GM18505 (cell line): ENCODE data around the gene MAD1L1.

Experiments used
- ATAC-seq: cut with Tn5 transposase; IDR thresholded peaks from one replicate; pipeline ENCODE4 v1.9.1; 2021; ENCODE audit not compliant: unreplicated experiment
- POLR2A ChIP-seq: IDR thresholded peaks from 4 replicates; pipeline ENCODE4 v1.6.1; 2011; ENCODE audit warnings: borderline replicate concordance; ENCODE audit not compliant: insufficient read depth, insufficient read length; ENCODE audit errors: extremely low read depth

MAD1L1 gene

GRCh38 chr7:1815051-1815481 lies 417.7 kb downstream of the MAD1L1 start:
- ATAC-seq: no peak
- no peak for TF ChIP-seq POLR2A

GRCh38 chr7:1814089-1814811 lies 418.5 kb downstream of the MAD1L1 start:
- no peak for ATAC-seq
- no peak for TF ChIP-seq POLR2A

GRCh38 chr7:1813394-1814088 lies 419.2 kb downstream of the MAD1L1 start:
- ATAC-seq: no peak
- no peak for TF ChIP-seq POLR2A

DNA sequence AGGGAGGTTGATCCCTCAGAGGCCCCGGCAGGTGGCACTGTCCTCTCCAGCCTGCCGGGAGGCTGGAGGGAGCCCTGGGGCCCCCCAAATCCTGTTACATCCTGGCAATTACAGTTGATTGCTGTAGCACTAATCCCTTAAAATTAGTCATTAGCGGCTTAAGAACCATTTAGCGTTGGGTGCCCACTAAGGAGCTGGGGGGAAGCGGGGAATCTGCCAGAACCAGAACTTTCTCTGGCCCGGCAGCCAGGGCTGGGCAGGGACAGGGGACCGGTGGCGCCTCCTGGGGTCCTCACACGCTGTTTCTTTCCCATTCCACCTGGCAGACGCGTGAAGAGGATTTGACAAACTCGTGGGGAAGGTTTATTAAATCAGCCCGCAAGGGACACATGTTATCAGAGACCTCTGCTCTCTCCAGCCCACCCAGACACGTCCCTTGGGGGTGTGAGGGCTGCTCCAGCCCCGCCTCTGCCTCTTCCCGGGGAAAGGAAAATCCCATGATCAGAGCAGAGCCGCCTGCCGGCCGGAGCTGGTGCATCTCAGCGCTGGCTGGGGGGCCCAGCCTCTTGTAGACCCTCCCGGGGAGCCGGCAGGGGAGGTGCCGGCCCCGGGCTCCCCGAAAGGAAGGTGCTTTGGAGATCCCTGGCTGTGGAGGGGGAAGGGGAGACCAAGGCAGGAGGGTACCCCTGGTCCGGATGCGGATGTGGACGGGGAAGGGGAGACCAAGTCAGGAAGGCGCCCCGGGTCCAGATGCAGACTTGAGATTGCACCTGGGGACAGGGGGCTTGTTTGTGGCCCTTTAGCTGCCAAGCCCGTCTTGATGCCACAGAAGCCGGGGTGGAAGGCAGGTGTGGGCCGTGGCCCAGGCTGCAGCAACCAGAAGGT lies 420.0 kb downstream of the MAD1L1 start:
- ATAC-seq: no peak
- no peak for TF ChIP-seq POLR2A

DNA sequence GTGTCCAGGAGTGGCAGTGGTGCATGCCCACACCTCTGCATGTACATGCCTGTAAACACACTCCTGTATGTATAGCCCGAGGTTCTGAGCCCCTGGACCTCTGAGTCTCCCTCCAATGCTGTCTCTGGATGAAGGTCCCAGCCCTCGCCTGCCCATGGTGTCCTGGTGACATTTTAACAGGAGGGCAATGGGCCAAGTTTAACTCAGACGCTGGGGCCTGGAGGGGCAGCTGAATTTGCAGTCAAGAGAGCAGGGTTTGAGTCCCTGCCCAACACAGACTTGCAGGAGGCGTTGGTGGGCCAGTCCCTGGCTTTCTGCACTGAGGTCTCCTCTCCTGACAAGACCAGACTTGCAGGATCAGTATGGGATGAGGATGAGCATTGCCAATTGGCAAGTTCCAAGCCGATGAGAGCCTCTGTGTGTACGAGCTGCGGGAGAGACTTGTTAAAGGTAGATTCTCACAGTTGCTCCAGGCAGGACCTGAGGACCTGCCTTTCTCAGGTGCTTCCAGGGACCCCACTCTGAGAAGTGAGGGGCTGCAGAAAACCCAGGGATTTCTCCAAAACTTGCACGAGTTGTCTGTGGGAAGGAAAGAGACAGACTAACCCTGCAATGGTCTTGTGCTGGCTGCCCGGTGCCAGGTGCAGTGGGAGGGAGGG lies 420.8 kb downstream of the MAD1L1 start:
- no peak for ATAC-seq
- TF ChIP-seq POLR2A: no peak

DNA sequence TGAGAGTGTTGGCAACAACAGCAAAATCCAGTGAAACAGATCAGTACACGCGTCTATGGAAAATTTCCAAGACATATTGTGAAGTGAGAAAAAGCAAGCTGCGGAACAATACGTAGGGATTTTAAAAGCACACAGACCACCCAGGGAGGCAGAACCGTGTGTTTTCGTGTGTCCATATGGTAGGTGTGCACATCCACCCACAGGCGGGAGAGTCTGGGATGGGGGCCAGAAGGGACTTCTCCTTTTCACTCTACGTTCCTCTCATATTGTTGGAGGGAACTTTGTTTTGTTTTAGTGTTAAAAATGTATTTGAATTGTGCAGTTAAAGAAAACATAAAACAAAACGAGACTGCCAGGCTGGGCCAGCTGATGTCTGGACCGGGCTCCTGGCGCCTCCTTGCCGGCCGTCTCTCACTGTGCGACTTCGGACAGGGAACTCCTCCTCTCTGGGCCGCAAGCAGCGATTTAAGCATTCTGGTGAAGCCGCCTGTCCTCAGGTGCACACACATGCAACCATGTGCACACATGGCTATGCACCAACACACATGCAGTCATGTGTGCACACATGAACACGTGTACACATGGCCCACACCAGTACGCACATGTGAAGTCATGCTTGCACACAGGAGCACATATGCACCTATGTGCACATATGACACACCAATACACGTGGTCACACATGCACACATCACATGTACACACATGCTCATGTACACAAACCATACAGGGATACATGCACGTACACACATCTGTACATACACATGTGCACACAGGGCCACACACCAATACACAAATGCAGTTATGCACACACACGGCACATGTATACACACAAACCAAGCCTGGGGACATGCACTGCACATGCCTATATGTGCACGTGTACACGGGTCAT lies 421.5 kb downstream of the MAD1L1 start:
- TF ChIP-seq POLR2A: no peak
- no peak for ATAC-seq

GRCh38 chr7:1810521-1810920 lies 422.2 kb downstream of the MAD1L1 start:
- no peak for ATAC-seq
- no peak for TF ChIP-seq POLR2A

- ATAC-seq: no peak
These were observed 423.0 kb downstream of the MAD1L1 start for GRCh38 chr7:1809601-1810258.

DNA sequence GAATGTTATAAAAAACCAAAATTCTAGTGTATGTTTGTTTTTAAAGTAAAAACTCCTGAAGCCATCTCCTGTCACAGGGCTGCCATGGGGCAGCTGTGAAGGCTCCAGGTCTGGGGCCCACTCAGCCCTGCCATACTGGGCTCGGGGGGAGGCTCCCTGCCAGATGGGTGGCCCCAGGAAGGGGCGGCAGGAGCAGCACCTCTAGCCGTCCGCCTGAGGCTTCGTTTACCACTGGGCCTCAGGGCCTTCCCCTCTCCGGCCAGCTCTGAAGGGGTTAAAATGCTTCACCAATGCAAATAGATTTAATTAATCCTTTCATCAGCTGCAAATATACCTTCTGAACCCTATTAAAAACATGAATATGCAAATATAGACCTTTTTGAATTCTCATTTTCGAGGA lies 423.7 kb downstream of the MAD1L1 start:
- no peak for TF ChIP-seq POLR2A
- no peak for ATAC-seq

More at GRCh38 chr7:1809601-1810258, 423.0 kb downstream of the MAD1L1 start:
- no peak for TF ChIP-seq POLR2A

DNA sequence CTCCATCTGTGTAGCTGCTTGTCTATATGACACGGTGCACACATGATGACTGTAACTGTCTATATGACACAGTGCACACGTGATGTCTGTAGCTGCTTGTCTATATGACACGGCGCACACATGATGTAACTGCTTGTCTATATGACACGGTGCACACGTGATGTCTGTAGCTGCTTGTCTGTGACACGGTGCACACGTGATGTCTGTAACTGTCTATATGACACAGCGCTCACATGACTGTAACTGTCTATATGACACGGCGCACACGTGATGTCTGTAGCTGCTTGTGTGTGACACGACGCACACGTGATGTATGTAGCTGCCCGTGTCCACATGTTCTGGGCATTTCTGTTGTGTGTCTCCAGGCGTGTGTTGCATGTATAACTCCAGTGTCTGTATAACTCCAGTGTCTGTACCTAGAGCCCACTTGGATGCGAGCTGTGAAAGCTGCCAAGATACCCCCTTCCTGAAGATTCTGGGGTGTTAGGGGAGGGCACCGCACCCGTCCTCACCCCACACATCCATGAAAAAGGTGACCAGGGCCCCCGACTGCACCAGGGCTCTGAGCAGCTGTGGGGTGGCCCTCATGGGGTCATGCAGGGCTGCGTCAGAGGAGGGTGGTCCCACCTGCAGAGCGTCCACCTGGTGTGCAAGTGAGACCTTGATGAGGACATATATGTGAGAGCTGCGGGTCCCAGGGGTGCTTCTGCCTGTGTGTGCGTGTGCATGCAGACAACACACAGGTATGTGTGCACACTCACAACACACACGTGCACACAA lies 424.7 kb downstream of the MAD1L1 start:
- ATAC-seq: no peak
- TF ChIP-seq POLR2A: no peak

GRCh38 chr7:1806354-1806753 lies 426.4 kb downstream of the MAD1L1 start:
- TF ChIP-seq POLR2A: no peak
- no peak for ATAC-seq
